ENCODE measurements around the gene COMMD1.
A peak's percentile ranks its signal among the peaks of the same experiment; 100 is the strongest.
"Not testable (repeated sequence)": the region's sequence is repeated elsewhere in the genome, so short reads cannot be mapped to it uniquely, and the experiment has no call there.

The COMMD1 gene

DNA sequence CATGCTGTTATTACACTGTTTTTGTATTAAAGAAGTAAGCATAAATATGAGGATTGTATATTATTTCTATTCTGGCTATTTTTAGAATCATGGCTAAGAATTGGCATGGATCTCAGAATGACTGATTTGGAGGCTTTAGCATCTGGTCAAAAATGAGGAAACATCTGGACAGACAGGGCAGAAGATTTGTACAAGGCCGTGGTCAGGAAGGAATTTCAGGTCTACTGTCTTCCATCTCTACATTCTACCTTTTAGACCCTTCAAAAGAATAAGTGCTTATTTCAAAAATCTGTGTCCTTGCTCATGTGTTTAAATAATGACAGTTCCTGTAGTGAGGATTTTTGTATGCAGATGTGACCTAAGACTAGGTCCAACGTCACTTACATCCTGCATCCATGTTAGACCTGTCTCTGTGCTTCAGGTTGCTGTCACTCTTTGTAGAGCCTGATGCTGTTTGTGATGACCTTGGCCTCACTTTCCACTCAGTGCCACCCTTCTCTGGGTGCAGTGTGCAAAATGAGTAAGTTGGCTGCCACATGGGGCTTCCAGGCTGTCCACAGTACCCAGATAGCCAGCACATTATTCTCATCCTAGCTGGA lies 235.8 kb downstream of the COMMD1 start:
- no peak for DNase-seq (ENCODE audit: low read depth)

DNA sequence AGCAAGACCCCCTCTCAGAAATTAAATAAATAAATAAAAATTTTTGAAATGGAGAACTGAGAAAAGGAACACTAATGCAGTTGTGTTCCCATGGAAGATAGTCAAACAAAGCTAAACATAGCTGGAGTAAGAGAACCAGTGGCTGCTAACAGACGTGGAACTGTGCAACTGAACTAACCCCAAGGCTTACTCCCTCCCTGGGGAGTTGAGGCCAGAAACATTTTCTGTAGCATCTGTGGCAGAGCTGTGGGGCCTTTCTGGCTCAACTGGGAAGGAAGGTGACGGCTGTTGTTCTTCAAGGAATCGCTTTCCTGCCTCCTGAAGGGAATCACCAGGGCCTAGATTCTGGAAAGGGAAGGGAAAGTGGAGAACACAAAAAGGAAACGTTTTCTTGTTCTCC lies 236.6 kb downstream of the COMMD1 start:
- DNase-seq (ENCODE audit: low read depth): no peak

DNA sequence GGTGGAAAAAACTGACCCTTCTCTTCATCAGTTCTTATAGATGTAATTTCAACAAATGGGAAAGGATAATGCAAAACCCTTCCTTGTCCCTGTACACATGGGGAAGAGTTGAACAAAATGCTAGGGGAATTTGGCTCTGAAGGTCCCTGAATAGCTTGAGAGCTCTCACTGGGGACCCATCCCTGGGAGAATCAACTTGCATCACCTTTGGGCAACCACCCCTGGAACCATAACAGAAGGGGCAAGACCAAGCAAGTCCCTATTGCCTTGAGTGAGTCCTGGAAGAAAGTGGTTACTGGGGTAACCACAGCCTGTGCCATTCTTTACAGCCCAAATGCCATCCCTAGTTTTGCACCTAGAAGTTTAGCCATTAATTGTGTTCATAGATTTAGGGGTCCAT lies 238.2 kb downstream of the COMMD1 start:
- DNase-seq (ENCODE audit: low read depth): no peak

DNA sequence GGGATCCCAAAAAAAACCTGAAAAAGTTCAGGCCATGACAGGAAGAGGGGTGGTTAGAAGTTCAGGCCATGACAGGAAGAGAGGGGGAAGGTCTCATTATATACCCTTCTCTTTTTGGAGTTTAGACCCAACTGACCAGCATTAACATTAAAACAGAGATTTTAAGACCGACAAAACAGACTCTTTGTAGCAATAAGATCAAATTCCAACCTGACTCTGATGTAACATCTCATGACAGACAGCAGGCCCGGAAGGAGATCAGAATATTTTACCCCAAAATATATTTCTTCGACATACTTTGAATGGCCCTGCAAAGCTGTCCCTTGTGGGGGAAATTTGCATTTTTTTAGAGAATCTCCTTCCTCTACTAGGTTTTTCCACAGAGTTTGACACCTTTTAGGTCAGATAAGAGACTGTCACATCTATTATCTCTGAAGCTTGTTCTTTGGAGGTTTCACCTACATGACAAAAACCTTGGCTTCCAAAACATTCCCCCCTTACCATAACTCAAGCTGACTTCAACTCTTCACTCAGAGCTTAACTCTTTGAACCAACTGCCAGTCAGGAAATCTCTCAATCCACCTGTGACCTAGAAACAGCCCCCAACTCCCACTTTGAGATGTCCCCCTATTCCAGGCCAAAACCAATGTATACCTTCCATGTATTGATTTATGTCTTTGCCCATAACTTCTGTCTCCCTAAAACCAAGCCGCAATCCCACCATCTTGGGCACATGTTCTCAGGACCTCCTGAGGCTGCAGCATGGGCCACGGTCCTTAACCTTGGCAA lies 239.4 kb downstream of the COMMD1 start:
- DNase-seq (ENCODE audit: low read depth): no peak

DNA sequence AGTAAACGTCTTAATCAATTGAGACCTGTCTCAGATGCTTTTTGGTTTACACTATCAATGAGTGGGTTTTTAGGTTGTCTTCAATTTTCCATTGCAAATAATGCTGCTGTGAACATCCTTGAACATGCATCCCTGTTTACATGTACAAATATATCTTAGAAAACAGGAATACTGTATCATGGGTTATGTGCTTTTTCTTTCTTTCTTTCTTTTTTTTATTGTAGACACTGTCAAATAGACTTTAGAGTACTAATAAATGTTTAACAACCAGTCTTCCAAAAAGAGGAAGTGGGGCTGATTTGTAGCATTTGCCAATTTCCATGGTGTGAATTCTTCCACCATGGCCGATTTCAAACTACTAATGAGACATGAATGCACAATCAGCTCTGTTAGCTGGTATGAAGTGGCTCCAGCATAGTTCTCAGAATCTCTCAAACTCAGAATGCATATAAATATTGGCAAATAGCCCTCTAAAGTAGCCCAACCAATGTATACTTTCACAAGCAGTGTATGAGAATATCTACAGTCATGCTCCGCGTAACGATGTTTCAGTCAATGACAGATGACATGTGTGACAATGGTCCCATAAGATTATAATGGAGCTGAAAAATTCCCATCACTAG lies 240.1 kb downstream of the COMMD1 start:
- DNase-seq (ENCODE audit: low read depth): no peak

DNA sequence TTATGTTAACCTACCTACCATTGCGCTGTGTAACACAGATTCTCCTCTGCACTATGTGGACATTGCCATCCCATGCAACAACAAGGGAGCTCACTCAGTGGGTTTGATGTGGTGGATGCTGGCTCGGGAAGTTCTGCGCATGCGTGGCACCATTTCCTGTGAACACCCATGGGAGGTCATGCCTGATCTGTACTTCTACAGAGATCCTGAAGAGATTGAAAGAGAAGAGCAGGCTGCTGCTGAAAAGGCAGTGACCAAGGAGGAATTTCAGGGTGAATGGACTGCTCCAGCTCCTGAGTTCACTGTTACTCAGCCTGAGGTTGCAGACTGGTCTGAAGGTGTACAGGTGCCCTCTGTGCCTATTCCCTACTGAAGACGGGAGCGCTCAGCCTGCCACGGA lies 241.3 kb downstream of the COMMD1 start:
- not testable (repeated sequence) for DNase-seq (ENCODE audit: low read depth)

DNA sequence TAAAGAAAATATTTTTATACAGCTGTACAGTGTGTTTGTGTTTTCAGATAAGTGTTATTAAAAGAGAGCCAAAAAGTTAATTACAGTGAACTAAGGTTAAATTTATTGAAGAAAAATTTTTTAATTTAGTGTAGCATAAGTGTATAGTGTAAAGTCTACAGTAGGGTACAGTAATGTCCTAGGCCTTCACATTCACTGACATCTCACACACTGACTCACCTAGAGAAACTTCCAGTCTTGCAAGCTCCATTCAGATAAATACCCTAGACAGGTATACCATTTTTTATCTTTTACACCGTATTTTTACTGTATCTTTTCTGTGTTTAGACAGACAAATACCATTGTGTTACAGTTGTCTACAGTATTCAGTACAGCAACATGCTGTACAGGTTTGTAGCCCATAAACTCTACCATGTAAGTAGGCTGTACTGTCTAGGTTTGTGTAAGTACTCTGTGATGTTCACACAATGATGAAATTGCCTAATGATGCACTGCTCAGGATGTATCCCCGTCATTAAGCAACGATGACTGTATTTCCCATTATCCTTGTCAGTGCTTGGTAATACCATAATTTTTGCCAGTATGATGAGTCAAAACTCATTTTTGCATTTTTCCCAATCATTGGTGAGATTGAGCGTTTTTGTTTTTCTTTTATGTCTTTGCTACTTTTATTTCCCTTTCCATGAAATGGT lies 242.3 kb downstream of the COMMD1 start:
- peak; percentile 28 for DNase-seq (ENCODE audit: low read depth)

DNA sequence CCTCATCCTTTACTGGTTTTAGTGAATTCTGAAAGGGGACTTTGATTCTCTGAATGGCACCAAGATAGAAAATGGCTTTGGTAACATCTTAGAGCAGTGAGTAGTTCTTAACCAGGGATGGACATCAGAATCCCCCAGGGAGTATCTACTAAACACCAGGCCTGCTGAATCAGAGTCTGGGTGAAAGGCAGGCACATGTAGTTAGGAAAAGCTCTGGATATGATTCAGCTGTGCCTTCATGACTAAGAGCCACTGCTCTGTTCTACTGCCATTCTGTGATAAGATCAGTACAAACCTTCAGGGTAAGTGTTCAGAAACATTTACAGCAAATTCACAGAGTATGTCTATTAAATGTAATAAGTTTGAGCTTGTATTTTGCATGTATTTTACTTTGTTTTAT lies 244.2 kb downstream of the COMMD1 start:
- DNase-seq (ENCODE audit: low read depth): peak; percentile 91

DNA sequence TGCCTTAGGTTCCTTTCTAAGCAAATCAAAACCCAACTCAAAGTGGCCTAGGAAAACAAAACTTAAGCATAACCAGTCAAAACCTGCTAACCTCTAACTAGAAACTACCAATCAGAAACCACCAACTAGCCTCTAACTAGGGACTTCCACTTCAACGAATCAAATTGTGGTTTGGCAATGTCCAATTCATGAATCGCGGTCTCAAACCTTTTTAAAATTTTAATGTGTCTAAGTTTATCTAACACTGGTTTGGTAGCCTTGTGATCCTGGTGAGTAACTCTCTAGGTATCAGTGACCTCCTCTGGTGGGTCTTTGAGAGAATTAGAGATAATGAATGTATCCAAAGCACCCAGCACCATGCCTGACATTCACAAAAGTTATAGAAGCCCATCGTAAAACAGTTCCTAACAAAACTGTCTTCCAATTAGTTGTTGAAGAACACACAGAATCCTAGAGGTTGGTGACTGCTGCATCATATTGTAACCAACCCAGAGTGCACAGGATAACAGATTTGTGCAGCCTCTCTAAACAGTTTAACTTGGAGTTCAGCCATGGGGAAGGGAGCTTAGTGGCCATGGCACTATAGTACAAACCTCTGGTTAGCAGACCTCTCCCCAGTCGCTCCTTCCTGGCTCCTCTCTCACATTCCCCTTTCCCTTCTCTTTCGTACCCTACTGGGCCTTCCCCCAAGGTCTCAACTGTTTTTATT lies 245.3 kb downstream of the COMMD1 start:
- no peak for DNase-seq (ENCODE audit: low read depth)

DNA sequence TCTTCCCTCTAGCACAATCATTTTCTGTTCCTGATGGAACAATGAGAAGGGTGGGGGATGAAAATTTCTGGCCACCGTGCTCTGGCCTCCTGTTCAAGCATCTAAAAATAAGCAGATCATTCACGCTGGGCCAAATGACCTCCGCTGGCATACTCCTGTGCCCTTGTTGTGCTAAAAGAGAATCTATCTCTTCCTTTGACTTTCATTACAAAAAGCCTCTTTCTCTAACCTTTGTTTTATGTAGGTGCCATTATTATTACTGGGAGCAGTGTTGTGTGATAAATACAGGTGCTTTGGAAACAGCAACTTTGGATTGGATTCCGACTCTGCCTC lies 245.8 kb downstream of the COMMD1 start:
- DNase-seq (ENCODE audit: low read depth): no peak

DNA sequence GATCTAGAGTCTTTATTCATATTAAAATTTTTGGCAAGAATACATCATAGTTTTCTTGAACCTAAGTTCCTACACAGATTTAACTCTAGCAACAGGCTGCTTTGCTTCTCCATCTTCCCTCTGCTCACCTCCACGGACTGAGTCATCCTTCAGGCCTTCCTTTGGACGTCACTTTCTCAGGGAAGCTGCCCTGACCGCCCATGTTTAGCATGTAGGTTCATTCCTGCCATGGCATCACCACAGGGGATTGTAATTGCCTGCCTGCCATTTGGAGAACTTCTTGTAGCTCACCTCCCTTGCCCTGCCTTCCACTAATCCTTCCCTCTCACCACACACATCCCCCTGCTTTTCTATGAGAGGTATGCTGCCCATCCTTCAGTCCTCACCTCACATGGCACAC lies 246.5 kb downstream of the COMMD1 start:
- no peak for DNase-seq (ENCODE audit: low read depth)

DNA sequence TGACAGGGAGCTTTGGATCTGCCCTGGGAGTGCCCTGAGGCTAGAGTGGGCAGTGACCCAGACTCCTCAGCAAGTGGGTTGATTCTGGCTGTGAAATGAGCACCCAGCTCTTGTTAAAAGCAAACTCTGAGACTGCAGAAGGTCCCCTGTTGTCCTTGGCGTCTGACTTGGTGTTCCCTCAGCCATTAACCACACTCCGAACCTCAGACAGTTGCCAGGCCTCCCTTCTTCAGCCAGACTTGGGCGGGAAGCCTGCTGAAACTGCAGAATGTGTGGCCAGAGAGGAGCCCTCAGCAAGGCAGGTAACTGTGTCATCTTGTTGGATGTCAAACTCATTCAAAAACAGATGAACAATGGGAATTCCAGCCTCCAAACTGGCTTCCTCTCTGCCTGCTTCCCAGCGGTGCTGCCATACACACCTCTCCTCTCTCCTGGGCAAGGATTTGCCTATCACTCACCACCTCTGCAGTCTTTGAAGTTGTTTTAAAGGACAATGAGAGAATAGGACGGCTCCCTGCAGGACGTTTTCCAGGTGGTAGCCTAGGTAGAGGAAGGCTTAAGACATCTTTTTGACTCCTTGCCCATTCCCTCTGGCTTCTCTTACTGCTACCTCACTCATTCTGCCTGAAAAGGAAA lies 251.5 kb downstream of the COMMD1 start:
- no peak for DNase-seq (ENCODE audit: low read depth)

DNA sequence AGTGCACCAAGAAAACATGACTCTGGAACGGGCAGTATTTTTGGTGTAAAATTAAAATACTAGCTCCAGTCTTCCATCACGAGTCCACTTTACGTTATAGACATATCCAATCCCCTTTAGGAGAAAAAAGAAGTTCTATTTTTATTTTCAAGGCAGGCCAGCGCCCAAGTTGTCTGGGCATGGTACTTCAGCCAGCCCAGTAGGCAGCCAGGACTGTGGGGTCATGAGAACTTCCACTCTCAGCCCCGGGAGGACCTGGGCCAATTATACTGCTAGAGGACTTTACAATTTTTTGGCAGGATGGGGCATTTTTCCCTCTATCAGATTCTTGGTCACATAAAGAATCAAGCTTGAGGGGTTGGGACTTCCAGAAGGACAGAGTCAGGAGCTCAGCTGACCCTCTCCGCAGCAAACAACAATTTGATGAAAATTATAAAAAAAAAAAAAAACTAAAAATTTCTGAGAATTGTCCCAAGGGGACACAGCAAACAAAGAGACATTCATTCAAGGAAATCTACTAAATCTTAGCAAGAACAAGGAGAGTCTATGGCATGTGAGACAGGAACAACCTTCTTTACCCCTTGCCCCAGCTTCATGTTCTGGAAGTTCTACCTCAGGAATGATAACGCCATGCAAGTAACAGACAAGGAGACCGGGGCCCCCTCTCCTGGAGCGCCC lies 253.1 kb downstream of the COMMD1 start:
- no peak for DNase-seq (ENCODE audit: low read depth)

DNA sequence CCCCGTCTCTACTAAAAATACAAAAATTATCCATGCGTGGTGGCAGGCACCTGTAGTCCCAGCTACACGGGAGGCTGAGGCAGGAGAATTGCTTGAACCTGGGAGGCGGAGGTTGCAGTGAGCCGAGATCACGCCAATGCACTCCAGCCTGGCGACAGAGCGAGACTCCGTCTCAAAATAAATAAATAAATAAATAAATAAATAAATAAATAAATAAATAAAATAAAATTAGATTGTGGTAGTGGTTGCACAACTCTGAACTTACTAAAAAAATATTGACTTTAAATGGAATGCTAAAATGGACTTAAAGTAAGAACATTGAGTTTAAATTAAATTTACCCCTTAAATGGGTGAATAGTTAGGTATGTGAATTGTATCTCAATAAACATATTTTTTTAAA lies 255.2 kb downstream of the COMMD1 start:
- not testable (repeated sequence) for DNase-seq (ENCODE audit: low read depth)

DNA sequence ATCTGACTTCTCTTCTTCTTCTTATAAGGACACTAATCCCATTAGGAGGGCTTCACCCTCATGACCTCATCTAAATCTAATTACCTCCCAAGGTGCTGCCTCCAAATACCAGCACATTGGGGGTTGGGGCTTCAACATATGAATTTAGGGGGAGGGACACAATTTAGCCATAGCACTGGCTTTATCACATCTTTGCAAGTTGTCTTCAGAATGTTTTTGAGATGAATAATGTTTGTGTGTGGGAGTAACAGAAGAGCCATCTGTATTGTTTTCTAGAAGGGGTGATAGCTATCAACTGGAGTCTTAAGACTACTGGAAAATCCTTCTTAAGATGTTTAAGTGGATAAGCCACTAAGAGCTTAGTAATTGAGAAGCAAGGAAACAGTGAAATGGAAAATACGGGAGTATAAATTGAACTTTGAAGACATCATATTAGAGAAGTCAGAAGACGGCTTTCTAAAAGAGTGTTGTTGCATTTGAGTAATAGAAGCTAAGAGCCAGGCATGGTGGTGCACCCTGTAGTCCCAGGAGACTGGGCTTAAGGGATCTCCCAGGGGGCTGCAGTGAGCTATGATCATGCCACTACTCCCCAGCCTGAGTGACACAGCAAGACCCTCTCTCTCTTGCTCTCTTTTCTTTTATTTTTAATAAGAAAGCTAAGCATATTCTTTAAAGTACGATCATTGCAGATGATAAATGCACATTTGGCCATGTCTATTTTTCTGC lies 257.8 kb downstream of the COMMD1 start:
- no peak for DNase-seq (ENCODE audit: low read depth)

DNA sequence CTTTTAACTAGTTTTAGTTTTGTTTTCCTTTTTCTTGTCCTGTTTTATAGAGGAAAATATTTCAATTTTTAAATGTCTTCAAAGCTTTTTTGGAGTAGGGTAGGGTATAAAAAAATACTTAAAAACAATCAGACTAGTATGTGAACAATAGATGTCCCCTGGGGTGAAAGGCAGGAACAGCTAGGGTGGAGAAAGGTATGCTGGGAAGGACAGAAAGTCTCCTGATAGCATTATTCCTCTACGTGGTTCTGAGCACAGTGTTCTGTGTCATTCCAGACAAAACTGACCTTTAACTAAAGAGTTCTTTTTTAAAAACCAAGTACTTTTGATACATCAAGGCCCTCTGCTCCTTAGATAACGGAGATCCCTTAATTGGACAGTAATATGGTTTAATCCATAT lies 258.4 kb downstream of the COMMD1 start:
- DNase-seq (ENCODE audit: low read depth): no peak

DNA sequence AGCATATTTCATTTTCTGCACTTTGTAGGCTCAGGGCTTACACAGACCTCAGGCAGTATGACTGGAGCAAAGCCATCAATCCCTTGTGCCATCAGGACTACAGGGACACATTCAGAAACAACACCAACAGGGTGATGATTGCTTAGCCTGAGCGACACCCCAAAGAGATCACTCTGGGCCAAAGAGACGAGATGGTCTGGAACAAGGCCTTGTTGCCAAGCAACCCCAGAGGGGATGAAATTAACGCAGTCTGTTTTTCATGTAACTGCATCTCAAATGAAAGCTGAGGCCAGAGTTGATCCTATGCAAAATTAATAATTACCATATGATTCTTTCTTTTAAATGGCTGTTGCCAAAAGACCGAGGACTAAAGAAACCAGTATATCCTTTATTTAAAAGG lies 270.3 kb downstream of the COMMD1 start:
- DNase-seq (ENCODE audit: low read depth): peak; percentile 27

DNA sequence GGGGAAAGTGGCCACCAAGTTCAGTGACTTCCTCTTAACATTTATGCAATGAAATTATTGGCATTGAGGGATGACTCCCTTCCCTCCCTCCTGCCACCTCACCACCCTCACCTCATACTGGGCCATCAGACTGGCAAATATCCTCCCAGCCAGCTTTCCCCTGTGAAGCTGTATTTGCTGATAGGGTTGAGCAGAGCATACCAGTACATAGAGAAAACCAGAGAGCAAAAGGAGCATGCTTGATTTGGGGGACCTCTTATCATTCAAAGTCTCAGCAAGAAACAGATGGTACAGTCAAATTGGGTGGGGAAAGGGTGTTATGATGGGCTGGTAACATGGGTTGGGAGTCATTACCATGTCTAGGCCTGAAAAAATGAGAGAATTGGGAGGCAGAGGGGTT lies 271.3 kb downstream of the COMMD1 start:
- no peak for DNase-seq (ENCODE audit: low read depth)

DNA sequence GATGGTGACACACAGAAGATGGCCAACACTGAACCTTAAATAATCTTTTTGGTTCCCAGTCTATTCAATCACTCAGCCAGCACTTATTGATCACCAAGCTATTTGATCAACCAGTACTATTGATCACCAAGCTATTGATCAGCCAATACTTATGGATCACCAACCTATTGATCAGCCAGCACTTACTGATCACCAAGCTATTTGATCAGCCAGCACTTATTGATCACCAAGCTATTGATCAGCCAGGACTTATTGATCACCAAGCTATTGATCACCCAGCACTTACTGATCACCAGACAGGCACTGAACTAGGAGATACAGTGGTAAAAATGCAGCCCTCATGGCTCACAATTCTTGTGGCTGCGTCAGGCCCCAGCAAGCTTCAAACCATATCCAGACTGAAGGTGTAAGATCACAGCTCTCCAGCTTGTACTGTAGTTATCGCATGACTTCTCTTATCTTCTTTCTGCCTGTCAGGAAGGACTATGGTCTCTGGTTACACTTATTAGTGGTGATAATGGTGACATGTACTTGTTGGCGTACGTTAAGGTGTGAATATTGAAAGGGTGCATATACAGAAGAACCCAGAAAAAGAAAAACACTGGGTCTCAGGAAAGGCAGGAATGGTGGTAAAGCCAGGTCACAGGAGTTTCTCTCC lies 272.0 kb downstream of the COMMD1 start:
- no peak for DNase-seq (ENCODE audit: low read depth)

DNA sequence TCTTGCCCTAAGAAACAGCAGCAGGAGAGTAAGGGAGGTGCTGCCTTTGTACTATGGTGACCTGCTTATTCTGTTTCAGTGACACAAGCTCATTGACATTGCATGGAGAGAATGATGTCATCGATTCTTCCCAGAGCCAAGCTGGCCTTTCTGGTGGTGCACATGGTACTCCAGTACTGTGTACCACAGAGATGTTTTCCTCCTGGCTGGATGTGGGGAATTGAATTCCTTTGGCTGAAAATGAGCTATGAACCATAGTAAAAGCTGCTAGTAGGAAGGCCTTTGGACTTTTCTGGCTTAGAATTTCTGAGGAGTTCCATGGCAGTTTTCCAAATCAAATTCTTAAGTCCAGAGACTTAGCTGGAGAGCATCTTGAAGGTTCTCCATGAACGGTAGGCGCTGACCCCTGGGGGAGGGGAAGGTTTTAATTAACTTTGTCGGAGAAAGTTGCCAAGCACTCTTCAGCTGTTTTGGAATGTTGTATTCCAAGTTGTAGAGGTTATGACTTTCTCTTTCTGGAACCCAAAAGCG lies 273.3 kb downstream of the COMMD1 start:
- DNase-seq (ENCODE audit: low read depth): peak; percentile 29

Data from fibroblast of the conjunctiva (primary cell).